GM21381 (cell line): ENCODE results near the gene APOC3.

Experiments used
- ATAC-seq: cut with Tn5 transposase; IDR thresholded peaks from one replicate; pipeline ENCODE4 v1.9.1; 2021; ENCODE audit warnings: mild to moderate bottlenecking, moderate library complexity; ENCODE audit not compliant: unreplicated experiment

APOC3 gene

GRCh38 chr11:116869610-116870009, 39.9 kb downstream of the APOC3 start:
- ATAC-seq = no peak

DNA sequence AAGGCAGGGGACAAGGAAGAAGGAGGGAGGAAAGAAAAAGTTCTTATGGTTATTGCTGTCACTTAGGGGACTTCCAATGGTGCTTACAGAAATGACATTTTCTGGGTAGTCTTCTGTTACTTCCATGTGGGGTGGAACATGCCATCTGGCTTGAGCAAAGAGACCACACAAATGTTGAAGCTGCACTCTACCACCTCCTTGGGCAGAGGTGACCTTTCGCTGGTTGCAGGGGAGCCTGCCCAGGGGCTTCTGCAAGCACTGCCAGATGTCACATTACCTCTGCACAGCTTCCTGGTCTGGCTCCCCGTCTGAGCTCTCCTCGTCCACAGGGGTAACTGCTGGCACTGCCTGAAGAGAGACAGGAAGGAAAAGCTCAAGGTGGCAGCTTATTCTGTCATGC, 40.3 kb downstream of the APOC3 start:
- no peak for ATAC-seq

DNA sequence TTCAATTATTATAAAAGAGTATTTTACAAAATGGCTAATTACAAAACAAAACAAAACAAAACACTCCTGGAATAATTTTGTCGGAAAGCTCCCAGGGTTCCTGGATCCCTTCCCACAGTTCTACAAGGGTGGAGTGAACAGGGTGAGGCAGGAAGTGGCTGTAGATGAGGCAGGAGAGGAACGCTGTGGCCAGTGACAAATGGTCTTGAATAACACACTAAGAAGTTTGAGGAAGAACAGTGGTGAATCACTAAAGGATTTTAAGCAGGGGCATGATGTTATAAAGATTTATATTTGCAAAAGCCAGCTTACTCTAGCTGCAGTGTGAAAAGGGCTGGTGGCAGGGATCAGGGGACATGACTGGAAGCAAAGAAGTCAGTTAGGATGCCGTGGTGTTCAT, 41.5 kb downstream of the APOC3 start:
- ATAC-seq = no peak

DNA sequence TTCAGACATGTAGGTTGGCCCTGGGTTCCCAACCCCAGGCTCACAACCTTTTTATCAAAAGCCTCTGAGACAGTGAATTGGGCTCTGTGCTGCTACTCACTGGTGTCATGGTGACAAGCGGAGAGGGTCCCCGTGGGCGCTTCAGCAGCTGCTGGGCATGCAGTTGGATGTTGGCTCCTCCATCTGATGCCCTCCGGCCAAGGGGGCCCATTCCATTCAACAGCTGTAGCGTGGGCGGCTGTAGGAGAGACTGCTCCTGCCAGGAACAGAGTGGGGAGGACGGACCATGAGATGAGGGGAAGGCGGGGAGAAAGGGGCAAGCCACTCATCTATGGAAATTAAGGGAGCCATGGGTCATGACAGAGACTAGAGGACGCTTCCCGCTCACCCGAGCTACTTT, 43.7 kb downstream of the APOC3 start:
- ATAC-seq = no peak

- no peak for ATAC-seq
Measured at GRCh38 chr11:116874251-116874650, 44.5 kb downstream of the APOC3 start.

GRCh38 chr11:116875194-116875593, 45.5 kb downstream of the APOC3 start:
- no peak for ATAC-seq

DNA sequence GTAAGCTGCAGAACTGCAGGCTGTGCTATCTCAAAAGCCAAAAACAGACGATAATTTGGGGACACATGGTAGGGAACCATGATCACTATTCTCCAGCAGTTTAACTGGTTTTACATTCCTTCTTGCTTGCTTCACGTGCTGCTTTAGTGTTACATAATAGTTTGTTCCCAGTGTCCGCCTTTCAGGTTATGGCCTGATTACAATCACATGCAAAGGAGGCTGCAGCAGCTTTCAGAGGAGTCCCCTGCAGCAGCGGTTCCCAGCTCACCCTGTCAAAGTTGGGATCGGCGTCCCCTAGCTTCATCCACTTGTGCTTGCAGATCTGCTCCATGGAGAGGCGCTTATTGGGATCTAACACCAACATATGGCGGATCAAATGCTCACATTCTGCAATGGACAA, 46.9 kb downstream of the APOC3 start:
- no peak for ATAC-seq

DNA sequence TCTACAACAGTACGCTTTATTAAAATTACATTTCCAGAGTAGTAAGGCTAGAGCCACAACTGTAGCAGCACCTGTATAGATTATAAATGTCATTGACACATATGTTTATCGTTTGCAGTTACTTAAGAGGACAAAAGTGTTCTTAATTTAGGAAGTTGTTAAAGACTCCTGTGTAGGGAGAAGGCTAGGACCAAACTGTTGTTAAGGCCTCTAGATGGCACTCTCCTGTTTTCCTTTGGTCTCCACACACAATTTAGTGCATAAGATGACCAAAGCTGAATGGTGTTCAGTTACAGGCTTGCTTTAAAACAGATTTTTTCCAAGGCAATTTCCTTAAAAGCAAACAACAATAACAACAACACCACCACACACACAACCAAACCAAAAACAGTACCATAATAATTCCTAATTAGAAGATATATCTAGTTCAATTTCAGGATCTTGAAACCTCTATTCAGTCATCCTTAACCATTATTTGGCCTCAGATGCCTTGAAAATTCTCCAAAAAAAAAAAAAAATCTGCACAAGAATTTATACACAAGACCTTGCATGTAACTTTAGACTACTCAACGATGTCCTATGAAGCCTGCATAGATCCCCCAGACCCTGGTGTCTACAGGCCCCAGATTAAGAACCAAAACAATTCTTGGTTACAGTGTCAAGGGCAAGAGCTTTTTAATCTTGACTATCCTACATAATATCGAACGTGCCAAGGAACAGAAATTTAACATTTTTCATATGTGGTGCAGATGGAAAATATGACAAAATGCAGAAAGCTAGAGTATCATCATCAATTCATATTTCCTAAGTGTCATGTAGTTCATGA, 50.3 kb downstream of the APOC3 start:
- no peak for ATAC-seq

- no peak for ATAC-seq
Measured at GRCh38 chr11:116881143-116881542, 51.4 kb downstream of the APOC3 start.

DNA sequence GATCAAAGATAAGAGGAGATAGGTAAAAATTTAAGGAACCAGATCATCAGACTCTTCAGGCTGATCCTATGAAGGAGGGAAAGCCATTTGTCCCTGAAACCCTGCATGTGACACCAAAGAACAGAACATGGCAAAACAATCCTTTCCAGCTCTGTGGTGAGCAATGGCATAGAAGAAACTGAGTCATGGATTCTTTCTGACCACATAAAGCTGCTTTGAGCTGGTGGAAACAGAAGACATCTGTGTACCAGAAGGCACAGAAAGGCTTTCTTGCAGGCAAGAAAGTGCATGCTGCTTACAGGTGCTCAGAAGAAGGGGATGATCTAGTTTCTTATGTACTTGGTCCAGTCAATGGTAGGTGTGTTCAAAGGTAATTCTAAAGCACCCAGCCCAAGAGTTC, 52.7 kb downstream of the APOC3 start:
- ATAC-seq = no peak
